Activated naive CD4-positive, alpha-beta T cell treated with anti-CD3 and anti-CD28 coated beads, Interleukin-2, amount 10 ng/mL, durations not matched to agents 7 days and 5 days (primary cell): ENCODE results near the gene SRPK2.
"Not testable (repeated sequence)": the region's sequence is repeated elsewhere in the genome, so short reads cannot be mapped to it uniquely, and the experiment has no call there.

ENCODE experiments used
- CTCF ChIA-PET: fragments of 350-600 bp; sonication (Branson Sonifier 250); formaldehyde crosslinking; loops from one replicate; lab custom pipeline; 2021; ENCODE audit warnings: antibody characterized with exemption; lab: Charles Lee
- DNase-seq: peaks from one replicate; pipeline ENCODE4 v3.0.0-alpha.2; 2020
- H3K27ac Mint-ChIP-seq: one replicate; pipeline ENCODE4 v1.8.0; 2021; ENCODE audit warnings: mild to moderate bottlenecking, moderate library complexity, mixed read lengths
- H3K27me3 Mint-ChIP-seq: one replicate; pipeline ENCODE4 v1.8.0; 2021; ENCODE audit warnings: mild to moderate bottlenecking, mixed read lengths
- H3K36me3 Mint-ChIP-seq: one replicate; pipeline ENCODE4 v1.8.0; 2021; ENCODE audit warnings: mixed read lengths
- H3K4me1 Mint-ChIP-seq: one replicate; pipeline ENCODE4 v1.8.0; 2021; ENCODE audit warnings: mixed read lengths
- H3K4me3 Mint-ChIP-seq: one replicate; pipeline ENCODE4 v1.8.0; 2021; ENCODE audit warnings: mild to moderate bottlenecking, moderate library complexity, mixed read lengths
- H3K9me3 Mint-ChIP-seq: one replicate; pipeline ENCODE4 v1.8.0; 2021; ENCODE audit warnings: mixed read lengths

SRPK2 gene

DNA sequence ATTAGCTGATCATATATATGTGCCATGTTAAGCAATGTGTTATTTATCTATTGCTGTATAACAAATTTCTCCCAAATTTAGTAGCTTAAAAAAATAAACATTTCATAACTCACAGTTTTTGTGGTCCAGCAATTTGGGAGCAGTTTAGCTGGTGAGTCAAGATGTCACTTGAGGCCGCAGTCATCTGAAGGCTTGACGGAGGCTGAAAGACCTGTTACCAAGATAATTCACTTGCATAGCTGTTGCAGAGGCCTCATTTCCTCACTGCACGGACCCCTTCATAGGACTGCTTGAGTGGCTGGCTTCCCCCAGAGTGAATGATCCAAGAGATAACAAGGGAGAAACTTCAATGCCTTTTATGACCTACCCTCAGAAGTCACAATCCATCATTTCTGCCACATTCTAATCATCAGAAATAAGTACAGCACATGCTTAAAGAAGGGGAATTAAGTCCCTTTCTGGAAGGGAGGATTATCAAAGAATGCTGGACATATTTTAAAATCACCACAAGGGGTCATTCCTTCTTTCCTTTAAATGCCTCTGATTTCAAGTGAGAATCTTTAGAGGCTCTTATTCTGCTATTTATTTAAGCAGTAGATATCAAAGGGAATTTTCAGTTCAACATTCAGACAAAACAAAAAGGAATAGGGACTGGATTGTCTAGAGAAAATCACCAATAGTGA lies 10.5 kb upstream of the SRPK2 start:
- Mint-ChIP-seq H3K36me3 (no peaks in the 10 kb centered on the region), H3K4me3 (no peak overlapping the region), H3K27me3 (no peaks in the 10 kb centered on the region), H3K27ac (no peak overlapping the region), H3K4me1 (peaks cover 4% of the 10 kb centered on the region), H3K9me3 (no peaks in the 10 kb centered on the region)
- DNase-seq, result no peak
- CTCF ChIA-PET, result no interaction called here

DNA sequence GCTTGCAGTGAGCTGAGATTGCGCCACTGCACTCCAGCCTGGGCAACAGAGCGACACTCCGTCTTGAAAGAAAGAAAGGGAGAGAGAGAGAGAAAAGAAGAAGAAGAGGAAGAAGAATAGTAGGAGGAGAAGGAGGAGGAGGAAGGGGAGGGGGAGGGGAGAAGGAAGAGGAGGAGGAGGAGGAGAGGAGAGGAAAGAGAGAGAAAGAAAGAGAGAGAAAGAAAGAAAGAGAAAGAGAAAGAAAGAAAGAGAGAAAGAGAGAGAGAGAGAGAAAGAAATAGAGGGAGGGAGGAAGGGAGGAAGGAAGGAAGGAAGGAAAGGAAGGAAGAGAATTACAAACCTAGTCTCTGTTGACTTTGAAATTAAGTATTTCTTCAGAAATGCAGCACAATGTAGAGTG lies 7.8 kb upstream of the SRPK2 start:
- peaks cover under 1% of the 10 kb centered on the region for H3K27me3 Mint-ChIP-seq
- no peak overlapping the region for H3K27ac Mint-ChIP-seq
- no peak for DNase-seq
- no peak overlapping the region for H3K4me3 Mint-ChIP-seq
- H3K4me1 Mint-ChIP-seq, result peaks cover 4% of the 10 kb centered on the region
- CTCF ChIA-PET, result interaction anchor here (0.6 kb wide), 1 partner anchor 40 kb away, joined by 4 read pairs; no protein-coding TSS in a partner anchor
- H3K36me3 Mint-ChIP-seq, result no peaks in the 10 kb centered on the region
- no peaks in the 10 kb centered on the region for H3K9me3 Mint-ChIP-seq

DNA sequence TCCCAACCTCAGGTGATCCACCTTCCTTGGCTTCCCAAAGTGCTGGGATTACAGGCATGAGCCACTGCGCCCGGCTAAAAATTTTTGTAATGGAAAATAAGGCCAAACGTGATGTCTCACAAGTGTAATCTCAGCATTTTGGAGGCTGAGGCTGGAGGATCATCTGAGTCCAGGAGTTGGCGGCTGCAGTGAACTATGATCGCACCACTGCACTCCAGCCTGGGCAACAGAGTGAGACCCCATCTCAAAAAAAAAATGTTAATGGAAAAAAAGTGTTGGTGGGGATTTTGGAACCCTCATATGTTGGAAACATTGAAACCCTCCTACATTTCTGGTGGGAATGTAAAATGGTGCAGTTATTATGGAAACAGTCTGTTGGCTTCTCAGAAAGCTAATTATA lies 2.7 kb upstream of the SRPK2 start:
- Mint-ChIP-seq H3K27ac (no peak overlapping the region), H3K36me3 (peaks cover 5% of the 10 kb centered on the region)
- CTCF ChIA-PET, result interaction anchor here (1.0 kb wide), 1 partner anchor 200 kb away, joined by 3 read pairs; no protein-coding TSS in a partner anchor

DNA sequence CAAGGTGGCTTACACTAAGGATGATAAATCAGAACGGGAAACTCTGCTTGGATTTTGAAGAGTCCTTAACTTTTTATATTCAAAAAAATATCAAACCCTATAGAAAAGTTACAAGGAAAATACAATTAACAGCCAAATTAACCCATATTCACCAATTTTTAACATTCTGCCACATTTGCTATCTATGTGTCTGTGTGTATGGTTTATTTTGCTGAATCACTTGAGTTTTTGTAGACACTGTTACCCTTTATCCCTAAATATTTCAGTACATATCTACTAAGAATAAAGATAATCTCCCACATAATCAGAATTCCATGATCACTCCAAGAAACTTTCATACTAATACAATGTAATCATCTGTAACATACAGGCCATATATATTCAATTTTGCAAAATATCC lies 1.2 kb upstream of the SRPK2 start:
- Mint-ChIP-seq H3K4me3 (peak overlapping the region; percentile 90), H3K9me3 (no peaks in the 10 kb centered on the region), H3K27me3 (peaks cover 8% of the 10 kb centered on the region), H3K4me1 (peaks cover 17% of the 10 kb centered on the region), H3K36me3 (peaks cover 8% of the 10 kb centered on the region), H3K27ac (no peak overlapping the region)
- CTCF ChIA-PET, result no interaction called here
- no peak for DNase-seq

More for the DNA sequence above, 2.7 kb upstream of the SRPK2 start:
- no peak overlapping the region for H3K4me3 Mint-ChIP-seq
- peaks cover 8% of the 10 kb centered on the region for H3K27me3 Mint-ChIP-seq
- H3K9me3 Mint-ChIP-seq, result no peaks in the 10 kb centered on the region
- no peak for DNase-seq
- peaks cover 16% of the 10 kb centered on the region for H3K4me1 Mint-ChIP-seq

DNA sequence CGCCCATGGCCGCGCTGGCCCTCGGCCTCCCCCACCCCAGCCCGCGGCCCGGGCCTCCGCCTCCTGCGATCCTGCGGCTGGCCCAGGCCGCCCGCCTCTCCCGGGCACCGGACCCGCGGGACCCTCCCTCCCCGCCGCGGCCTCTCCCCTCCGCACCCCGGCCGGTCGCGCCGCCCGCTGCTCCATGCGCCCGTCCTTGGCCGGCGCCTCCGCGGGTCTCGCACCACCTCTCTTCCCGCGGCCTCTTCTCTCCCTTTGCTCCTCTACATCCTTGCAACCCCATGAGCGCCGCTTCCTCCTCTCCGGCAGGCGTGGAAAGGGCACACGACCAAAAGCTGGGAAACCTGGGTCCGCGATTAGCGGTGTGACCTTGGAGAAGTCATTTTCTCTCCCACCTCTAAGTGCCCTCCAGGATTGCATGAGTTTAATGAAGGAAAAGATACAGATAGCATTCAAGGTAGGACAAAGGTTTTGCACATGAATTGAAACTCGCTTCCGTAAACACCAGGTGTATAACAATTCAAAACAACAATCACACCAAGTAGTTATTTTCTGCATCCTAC lies 448 bp upstream of the SRPK2 start:
- Mint-ChIP-seq H3K9me3 (no peaks in the 10 kb centered on the region), H3K27me3 (peaks cover 8% of the 10 kb centered on the region), H3K27ac (peak overlapping the region; percentile 77), H3K4me1 (peaks cover 19% of the 10 kb centered on the region), H3K4me3 (peak overlapping the region; percentile 90), H3K36me3 (peaks cover 10% of the 10 kb centered on the region)
- CTCF ChIA-PET, result no interaction called here
- no peak for DNase-seq

DNA sequence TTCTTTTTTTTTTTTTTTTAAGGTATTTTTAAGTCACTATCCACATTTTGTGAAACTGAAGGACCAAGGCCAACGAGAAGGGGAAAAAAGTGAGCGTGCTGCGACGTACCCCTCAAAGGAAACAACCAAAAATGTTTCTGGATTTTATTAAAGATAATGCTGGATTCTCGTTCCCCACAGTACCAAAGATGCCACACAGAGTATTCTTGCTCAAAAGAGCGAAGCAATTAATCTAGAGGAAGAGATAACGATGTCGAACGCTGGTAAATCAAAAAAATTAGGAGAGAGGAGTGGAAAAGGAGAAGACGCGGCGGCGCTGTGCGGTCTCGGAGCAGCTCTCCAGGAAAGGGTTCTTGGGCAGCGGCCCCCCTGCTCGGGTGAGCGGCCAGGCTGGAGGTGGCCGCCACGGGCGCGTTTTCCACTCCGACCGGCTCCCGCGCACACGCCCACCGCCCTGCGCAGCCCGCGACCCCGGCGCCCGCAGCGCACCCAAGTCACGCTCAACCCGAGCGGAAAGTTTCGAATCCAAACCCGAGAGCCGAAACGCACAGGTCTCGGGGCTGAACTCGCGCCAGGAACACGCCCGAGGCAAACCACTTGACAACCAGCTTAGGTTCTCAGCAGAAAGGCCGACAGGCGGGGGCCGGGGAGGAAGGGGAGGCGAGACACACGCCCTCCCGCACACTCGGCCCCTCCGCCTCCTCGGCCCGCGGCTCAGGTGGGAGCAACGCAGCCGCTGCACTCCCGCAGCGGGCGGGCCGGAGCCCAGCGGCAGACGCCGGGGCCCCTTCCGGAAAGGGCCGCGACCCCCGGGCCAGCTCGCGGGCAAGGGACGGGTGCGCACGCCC lies 989 bp downstream of the SRPK2 start:
- Mint-ChIP-seq H3K4me1 (peaks cover 20% of the 10 kb centered on the region), H3K4me3 (peak overlapping the region; percentile 79), H3K36me3 (peaks cover 10% of the 10 kb centered on the region), H3K9me3 (no peaks in the 10 kb centered on the region), H3K27ac (peak overlapping the region; percentile 46), H3K27me3 (peaks cover 8% of the 10 kb centered on the region)
- CTCF ChIA-PET, result interaction anchor here (0.7 kb wide), 1 partner anchor 235 kb away, joined by 3 read pairs; no protein-coding TSS in a partner anchor
- DNase-seq, result peak; percentile 70

DNA sequence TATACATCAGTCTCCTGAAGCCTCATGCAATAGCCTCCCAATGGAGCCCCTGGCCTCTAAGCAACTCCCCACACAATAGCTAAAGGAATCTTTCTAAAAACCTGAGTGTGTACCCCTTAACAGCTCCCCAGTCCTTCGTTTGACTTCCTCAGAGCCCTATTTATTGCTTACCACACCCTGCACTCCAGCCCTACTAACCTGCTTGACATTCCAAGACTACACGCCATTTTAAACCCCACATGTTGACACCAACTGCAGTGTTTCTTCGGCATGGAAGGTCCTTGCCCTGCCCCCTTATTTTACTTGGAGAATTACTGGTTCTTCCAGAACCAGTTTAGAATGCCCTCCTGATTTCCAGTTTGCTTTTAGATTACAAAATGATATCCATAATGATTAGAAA lies 10.8 kb downstream of the SRPK2 start:
- no peaks in the 10 kb centered on the region for H3K36me3 Mint-ChIP-seq
- no peak overlapping the region for H3K27ac Mint-ChIP-seq
- H3K9me3 Mint-ChIP-seq, result no peaks in the 10 kb centered on the region
- CTCF ChIA-PET, result no interaction called here
- H3K4me3 Mint-ChIP-seq, result no peak overlapping the region
- H3K4me1 Mint-ChIP-seq, result peaks cover 11% of the 10 kb centered on the region
- no peaks in the 10 kb centered on the region for H3K27me3 Mint-ChIP-seq
- no peak for DNase-seq

DNA sequence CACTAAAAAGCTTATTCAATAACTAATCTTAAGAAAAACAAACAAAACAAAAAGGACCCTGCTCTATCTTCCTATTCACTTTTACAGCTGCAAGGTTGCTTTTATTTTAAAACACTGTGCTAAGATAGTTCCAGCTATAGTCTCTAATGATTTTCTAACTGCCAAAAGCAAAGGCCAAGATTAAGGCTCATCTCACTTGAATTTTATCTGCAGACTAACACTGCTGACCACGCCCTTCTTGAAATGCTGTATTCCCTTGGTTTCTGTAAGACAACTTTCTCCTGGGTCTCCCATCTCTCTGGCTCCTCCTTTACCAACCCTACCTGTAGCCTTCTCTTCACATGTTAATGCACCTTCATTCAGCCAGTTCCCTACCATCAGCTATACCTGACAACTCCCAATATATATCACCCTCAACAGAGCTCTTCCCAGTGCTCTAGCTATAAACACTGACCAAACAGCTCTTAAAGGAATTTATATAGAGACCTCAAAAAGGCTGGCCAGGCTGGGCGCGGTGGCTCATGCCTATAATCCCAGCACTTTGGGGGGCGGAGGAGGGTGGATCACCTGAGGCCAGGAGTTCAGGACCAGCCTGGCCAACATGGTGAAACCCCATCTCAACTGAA lies 11.7 kb downstream of the SRPK2 start:
- Mint-ChIP-seq H3K4me1 (peaks cover 11% of the 10 kb centered on the region), H3K27me3 (no peaks in the 10 kb centered on the region), H3K4me3 (no peak overlapping the region), H3K9me3 (no peaks in the 10 kb centered on the region), H3K36me3 (no peaks in the 10 kb centered on the region), H3K27ac (no peak overlapping the region)
- CTCF ChIA-PET, result no interaction called here
- DNase-seq, result no peak

DNA sequence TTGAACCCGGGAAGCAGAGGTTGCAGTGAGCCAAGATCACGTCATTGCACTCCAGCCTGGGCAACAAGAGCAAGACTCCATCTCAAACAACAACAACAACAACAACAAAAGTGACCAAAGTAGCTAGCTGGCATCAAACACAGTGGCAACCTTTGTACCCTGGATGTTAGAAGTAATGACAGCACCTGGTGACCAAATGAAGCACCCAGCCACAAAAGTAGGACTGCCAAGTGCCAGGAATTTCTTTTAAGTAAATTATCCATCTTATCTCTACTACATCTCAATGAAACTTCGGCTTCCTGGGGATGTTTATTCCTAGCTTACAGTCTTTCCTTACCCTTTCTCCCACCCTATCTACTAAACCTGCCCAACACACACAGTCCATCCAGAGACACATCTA lies 18.8 kb downstream of the SRPK2 start:
- Mint-ChIP-seq H3K27ac (no peak overlapping the region), H3K4me1 (peaks cover 7% of the 10 kb centered on the region), H3K27me3 (no peaks in the 10 kb centered on the region), H3K36me3 (peaks cover 5% of the 10 kb centered on the region), H3K4me3 (no peak overlapping the region), H3K9me3 (no peaks in the 10 kb centered on the region)
- CTCF ChIA-PET, result no interaction called here
- no peak for DNase-seq

DNA sequence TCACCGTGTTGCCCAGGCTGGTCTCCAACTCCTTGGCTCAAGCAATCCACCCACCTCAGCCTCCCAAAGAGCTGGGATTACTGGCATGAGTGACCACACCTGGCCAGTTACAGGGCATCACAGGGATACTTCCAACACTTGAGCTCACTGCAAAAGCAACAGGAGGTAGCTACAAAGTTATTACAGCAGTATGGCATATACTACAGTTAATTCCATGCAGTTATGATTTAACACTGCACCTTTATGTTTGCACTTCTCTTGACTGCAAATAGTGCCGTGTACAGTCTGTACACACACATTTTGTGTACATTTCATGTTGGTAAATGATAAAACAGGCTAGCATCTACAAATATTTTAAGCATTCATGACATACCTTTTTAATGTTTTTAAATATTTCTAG lies 21.3 kb downstream of the SRPK2 start:
- no peak for DNase-seq
- Mint-ChIP-seq H3K27ac (no peak overlapping the region), H3K4me3 (no peak overlapping the region), H3K9me3 (peaks cover 7% of the 10 kb centered on the region), H3K27me3 (no peaks in the 10 kb centered on the region), H3K36me3 (peaks cover 16% of the 10 kb centered on the region), H3K4me1 (peaks cover 9% of the 10 kb centered on the region)
- CTCF ChIA-PET, result no interaction called here

DNA sequence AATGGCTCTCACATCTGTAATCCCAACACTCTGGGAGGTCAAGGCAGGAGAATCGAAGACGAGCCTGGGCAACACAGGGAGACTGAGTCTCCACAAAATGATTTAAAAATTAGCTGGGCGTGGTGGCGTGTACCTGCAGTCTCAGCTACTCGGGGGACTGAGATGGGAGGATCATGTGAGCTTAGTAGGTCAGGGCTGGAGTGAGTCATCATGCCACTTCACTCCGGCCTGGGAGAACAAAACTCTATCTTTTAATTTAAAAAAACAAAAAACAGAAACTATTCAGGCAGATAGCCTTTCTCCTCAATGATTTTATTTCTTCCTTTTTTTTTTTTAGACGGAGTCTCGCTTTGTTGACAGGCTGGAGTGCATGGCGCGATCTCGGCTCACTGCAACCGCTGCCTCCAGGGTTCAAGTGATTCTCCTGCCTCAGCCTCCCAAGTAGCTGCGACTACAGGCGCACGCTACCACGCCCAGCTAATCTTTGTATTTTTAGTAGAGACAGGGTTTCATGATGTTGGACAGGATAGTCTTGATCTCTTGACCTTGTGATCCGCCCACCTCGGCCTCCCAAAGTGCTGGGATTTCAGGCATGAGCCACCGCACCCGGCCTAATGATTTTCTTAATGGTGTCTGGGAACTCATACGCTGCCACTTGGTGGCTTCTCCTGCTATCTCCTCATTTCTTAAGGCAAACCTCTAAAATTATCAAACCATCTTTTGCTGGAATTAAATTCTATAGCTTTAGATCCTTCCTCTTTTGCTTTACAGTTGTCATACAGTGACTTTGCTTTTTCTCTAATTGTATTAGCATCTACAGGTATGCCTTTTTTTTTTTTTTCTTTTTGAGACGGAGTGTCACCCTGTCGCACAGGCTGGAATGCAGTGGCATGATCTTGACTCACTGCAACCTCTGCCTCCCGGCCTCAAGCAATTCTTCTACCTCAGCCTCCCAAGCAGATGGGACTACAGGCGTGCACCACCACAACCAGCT lies 22.9 kb downstream of the SRPK2 start:
- H3K4me3 Mint-ChIP-seq, result no peak overlapping the region
- H3K9me3 Mint-ChIP-seq, result peaks cover 15% of the 10 kb centered on the region
- no peak for DNase-seq
- peaks cover 29% of the 10 kb centered on the region for H3K36me3 Mint-ChIP-seq
- no peaks in the 10 kb centered on the region for H3K27me3 Mint-ChIP-seq
- H3K27ac Mint-ChIP-seq, result no peak overlapping the region
- peaks cover 13% of the 10 kb centered on the region for H3K4me1 Mint-ChIP-seq
- CTCF ChIA-PET, result interaction anchor here (0.7 kb wide), 2 partner anchors 295 to 717 kb away, joined by 3 read pairs; no protein-coding TSS in a partner anchor

DNA sequence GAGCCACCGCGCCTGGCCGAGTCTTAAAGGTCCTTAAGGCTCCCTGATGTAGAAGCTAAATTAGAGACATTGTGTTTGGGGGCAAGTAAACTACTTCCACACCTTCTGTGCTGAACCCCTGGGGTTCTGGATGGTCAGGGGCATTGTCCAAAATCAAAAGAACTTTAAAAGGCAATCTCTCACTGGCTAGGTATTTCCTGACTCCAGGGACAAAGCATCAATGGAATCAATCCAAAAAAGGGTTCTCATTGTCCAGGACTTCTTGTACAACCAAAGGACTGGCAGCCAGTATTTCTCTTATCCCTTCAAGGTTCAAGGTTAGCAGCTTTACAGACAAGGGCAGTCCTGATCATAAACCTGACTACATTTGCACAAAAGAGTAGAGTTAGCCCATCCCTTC lies 24.0 kb downstream of the SRPK2 start:
- CTCF ChIA-PET, result no interaction called here
- peaks cover 9% of the 10 kb centered on the region for H3K4me1 Mint-ChIP-seq
- H3K27me3 Mint-ChIP-seq, result no peaks in the 10 kb centered on the region

DNA sequence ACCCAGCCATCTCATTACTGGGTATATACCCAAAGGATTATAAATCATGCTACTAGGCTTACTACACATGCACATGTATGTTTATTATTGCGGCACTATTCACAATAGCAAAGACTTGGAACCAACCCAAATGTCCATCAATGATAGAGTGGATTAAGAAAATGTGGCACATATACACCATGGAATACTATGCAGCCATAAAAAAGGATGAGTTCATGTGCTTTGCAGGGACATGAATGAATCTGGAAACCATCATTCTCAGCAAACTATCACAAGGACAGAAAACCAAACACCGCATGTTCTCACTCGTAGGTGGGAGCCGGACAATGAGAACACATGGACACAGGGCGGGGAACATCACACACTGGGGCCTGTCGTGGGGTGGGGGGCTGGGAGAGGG lies 25.1 kb downstream of the SRPK2 start:
- H3K4me1 Mint-ChIP-seq, H3K4me3 Mint-ChIP-seq, CTCF ChIA-PET, H3K27ac Mint-ChIP-seq, H3K27me3 Mint-ChIP-seq, DNase-seq: not testable (repeated sequence)
- Mint-ChIP-seq H3K9me3 (peaks cover 21% of the 10 kb centered on the region), H3K36me3 (peaks cover 31% of the 10 kb centered on the region)

More for the DNA sequence above, 24.0 kb downstream of the SRPK2 start:
- DNase-seq, result no peak
- no peak overlapping the region for H3K27ac Mint-ChIP-seq
- H3K36me3 Mint-ChIP-seq, result peaks cover 30% of the 10 kb centered on the region
- no peak overlapping the region for H3K4me3 Mint-ChIP-seq
- H3K9me3 Mint-ChIP-seq, result peaks cover 20% of the 10 kb centered on the region
